PC-3 (cell line): ENCODE measurements around the gene WWP2.

Experiments
- EZH2 ChIP-seq: fragments of 300-600 bp; sonication (generic); IDR thresholded peaks from one replicate; pipeline ENCODE4 v1.6.1; 2017; ENCODE audit warnings: antibody characterized with exemption, mild to moderate bottlenecking, low read length; ENCODE audit not compliant: unreplicated experiment
- TF ChIP-seq, protein P1 (sequence below): fragments of 300-600 bp; sonication (generic); conservative IDR thresholded peaks from 2 replicates; pipeline ENCODE4 v1.5.1; 2017; ENCODE audit warnings: antibody characterized with exemption, low read depth, mild to moderate bottlenecking, low read length

DNA sequence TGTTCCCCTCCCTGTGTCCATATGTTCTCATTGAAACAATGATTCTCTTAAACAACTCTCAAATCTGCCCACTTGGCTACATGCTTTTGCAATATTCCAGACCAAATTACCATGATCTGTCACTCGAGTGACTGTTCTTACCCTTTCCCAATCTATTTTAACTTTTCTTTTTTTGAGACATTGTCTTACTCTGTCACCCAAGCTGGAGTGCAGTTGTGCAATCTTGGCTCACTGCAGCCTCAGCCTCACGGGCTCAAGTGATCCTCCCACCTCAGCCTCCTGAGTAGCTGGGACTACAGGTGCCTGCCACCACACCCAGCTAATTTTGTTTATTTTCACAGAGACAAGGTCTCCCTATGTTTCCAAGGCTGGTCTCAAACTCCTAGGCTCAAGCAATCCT is 130.2 kb downstream of the WWP2 start:
- TF ChIP-seq, protein P1, sequence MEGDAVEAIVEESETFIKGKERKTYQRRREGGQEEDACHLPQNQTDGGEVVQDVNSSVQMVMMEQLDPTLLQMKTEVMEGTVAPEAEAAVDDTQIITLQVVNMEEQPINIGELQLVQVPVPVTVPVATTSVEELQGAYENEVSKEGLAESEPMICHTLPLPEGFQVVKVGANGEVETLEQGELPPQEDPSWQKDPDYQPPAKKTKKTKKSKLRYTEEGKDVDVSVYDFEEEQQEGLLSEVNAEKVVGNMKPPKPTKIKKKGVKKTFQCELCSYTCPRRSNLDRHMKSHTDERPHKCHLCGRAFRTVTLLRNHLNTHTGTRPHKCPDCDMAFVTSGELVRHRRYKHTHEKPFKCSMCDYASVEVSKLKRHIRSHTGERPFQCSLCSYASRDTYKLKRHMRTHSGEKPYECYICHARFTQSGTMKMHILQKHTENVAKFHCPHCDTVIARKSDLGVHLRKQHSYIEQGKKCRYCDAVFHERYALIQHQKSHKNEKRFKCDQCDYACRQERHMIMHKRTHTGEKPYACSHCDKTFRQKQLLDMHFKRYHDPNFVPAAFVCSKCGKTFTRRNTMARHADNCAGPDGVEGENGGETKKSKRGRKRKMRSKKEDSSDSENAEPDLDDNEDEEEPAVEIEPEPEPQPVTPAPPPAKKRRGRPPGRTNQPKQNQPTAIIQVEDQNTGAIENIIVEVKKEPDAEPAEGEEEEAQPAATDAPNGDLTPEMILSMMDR, result no peak
- no peak for TF ChIP-seq EZH2
